OCI-LY7 (cell line): ENCODE measurements around the gene BCAR3. TPM values are rescaled to one million over a fixed set of nuclear protein-coding genes. Genes with fewer than 3 reads are reported as not detected.

Experiments used
- BruUV-seq: library from RNA; stranded (reverse); fragments of 400-500 nt; replicated peaks from 2 replicates; lab custom pipeline; 2021; lab: Mats Ljungman, UMichigan
- CTCF ChIA-PET: fragments of 300-600 bp; sonication (Branson Sonifier 250); formaldehyde crosslinking; loops from one replicate; lab custom pipeline; 2022; ENCODE audit warnings: antibody characterized with exemption; ENCODE audit not compliant: unreplicated experiment; lab: Charles Lee
- POLR2A ChIA-PET: fragments of 300-600 bp; sonication (Branson Sonifier 250); formaldehyde crosslinking; loops from one replicate; lab custom pipeline; 2022; ENCODE audit warnings: antibody characterized with exemption; lab: Charles Lee
- DNase-seq: peaks from one replicate; pipeline ENCODE4 v3.0.0-alpha.2; 2015; ENCODE audit warnings: low spot score
- H2AFZ ChIP-seq: fragments of 200-600 bp; sonication (generic), shearing (Covaris generic); 2 replicates; pipeline ENCODE4 v1.6.1; 2014; ENCODE audit warnings: mild to moderate bottlenecking, antibody characterized with exemption, low read length, moderate library complexity
- H3K27ac ChIP-seq: fragments of 200-600 bp; sonication (generic); 2 replicates; pipeline ENCODE4 v1.5.1; 2014; ENCODE audit warnings: mixed run types, low read depth, mild to moderate bottlenecking, moderate library complexity, low read length, inconsistent platforms; ENCODE audit not compliant: poor library complexity, severe bottlenecking
- H3K36me3 ChIP-seq: fragments of 200-600 bp; sonication (generic); 2 replicates; pipeline ENCODE4 v1.6.1; 2014; ENCODE audit warnings: mild to moderate bottlenecking, antibody characterized with exemption, low read length, moderate library complexity, mixed read lengths; ENCODE audit not compliant: insufficient read depth
- H3K4me1 ChIP-seq: fragments of 200-600 bp; sonication (generic); 2 replicates; pipeline ENCODE4 v1.5.1; 2014; ENCODE audit warnings: mild to moderate bottlenecking, low read length; ENCODE audit not compliant: insufficient read depth, poor library complexity, severe bottlenecking
- H3K4me2 ChIP-seq: fragments of 200-600 bp; sonication (generic); 2 replicates; pipeline ENCODE4 v1.6.1; 2014; ENCODE audit warnings: mild to moderate bottlenecking, low read length
- H3K4me3 ChIP-seq: fragments of 200-600 bp; sonication (generic); 2 replicates; pipeline ENCODE4 v1.5.1; 2014; ENCODE audit warnings: mild to moderate bottlenecking, low read depth, low read length; ENCODE audit not compliant: poor library complexity, severe bottlenecking
- H3K79me2 ChIP-seq: fragments of 200-600 bp; sonication (generic); 2 replicates; pipeline ENCODE4 v1.6.1; 2016; ENCODE audit warnings: low read depth, mild to moderate bottlenecking, low read length, moderate library complexity, mixed read lengths; ENCODE audit not compliant: insufficient read depth
- H3K9me2 ChIP-seq: fragments of 200-600 bp; sonication (generic); 2 replicates; pipeline ENCODE4 v1.6.1; 2016; ENCODE audit warnings: mild to moderate bottlenecking, low read length, mixed read lengths; ENCODE audit not compliant: insufficient read depth
- H3K9me3 ChIP-seq: fragments of 200-600 bp; sonication (generic); 2 replicates; pipeline ENCODE4 v1.6.1; 2014; ENCODE audit warnings: mild to moderate bottlenecking, mixed run types, low read length, mixed read lengths
- H4K20me1 ChIP-seq: fragments of 200-600 bp; sonication (generic); 2 replicates; pipeline ENCODE4 v1.6.1; 2014; ENCODE audit warnings: mild to moderate bottlenecking, antibody characterized with exemption, low read length, moderate library complexity, mixed read lengths; ENCODE audit not compliant: insufficient read depth
- EZH2phosphoT487 ChIP-seq: fragments of 200-600 bp; sonication (generic); IDR thresholded peaks from 2 replicates; pipeline ENCODE4 v1.6.1; 2018; ENCODE audit warnings: low read depth, borderline replicate concordance, mild to moderate bottlenecking, mixed run types, antibody characterized with exemption, low read length, moderate library complexity, mixed read lengths
- intact Hi-C: fragments of 100-400 bp; cut with micrococcal nuclease; formaldehyde crosslinking; loops from one replicate; pipeline ENCODE4 v1.10.0; 2022; ENCODE audit not compliant: unreplicated experiment
- total RNA-seq, 2 experiments: library from RNA; depleted of rRNA in 1 of 2; stranded (reverse); fragments of >200 nt in 1 of 2; shearing (Covaris generic) in 1 of 2; gene quantifications; 2 replicates each; pipeline ENCODE4 v1.2.3, GENCODE V29; 2014 to 2022
- TF ChIP-seq, protein P1 (sequence below): fragments of 200-600 bp; sonication (generic); conservative IDR thresholded peaks from 2 replicates; pipeline ENCODE4 v1.5.1; 2014; ENCODE audit warnings: mild to moderate bottlenecking, antibody characterized with exemption, low read length, moderate library complexity, mixed read lengths

Gene BCAR3
- total RNA-seq, 2 experiments from 2014 or later = 16.3 to 24.2 TPM

GRCh38 chr1:93576346-93576745 lies 105.3 kb downstream of the BCAR3 start:
- Histone ChIP-seq H3K9me3 (no peaks in the 10 kb centered on the region), H3K36me3 (peaks cover 44% of the 10 kb centered on the region; the same call in 1 of the 2 replicates), H3K9me2 (no peaks in the 10 kb centered on the region), H3K27ac (no peak overlapping the region), H4K20me1 (no peaks in the 10 kb centered on the region), H3K79me2 (no peaks in the 10 kb centered on the region), H2AFZ (no peak overlapping the region), H3K4me1 (no peaks in the 10 kb centered on the region), H3K4me3 (no peak overlapping the region), H3K4me2 (no peak overlapping the region)
- no TSS peak for BruUV-seq
- ChIA-PET POLR2A (interaction anchor here (0.6 kb wide), 2 partner anchors 10 to 1484 kb away, joined by 3 to 4 read pairs; no protein-coding TSS in a partner anchor), CTCF (no interaction called here)
- intact Hi-C loops = no loop called here
- no peak for DNase-seq
- TF ChIP-seq EZH2phosphoT487 = no peak
- TF ChIP-seq, protein P1, sequence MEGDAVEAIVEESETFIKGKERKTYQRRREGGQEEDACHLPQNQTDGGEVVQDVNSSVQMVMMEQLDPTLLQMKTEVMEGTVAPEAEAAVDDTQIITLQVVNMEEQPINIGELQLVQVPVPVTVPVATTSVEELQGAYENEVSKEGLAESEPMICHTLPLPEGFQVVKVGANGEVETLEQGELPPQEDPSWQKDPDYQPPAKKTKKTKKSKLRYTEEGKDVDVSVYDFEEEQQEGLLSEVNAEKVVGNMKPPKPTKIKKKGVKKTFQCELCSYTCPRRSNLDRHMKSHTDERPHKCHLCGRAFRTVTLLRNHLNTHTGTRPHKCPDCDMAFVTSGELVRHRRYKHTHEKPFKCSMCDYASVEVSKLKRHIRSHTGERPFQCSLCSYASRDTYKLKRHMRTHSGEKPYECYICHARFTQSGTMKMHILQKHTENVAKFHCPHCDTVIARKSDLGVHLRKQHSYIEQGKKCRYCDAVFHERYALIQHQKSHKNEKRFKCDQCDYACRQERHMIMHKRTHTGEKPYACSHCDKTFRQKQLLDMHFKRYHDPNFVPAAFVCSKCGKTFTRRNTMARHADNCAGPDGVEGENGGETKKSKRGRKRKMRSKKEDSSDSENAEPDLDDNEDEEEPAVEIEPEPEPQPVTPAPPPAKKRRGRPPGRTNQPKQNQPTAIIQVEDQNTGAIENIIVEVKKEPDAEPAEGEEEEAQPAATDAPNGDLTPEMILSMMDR = no peak

DNA sequence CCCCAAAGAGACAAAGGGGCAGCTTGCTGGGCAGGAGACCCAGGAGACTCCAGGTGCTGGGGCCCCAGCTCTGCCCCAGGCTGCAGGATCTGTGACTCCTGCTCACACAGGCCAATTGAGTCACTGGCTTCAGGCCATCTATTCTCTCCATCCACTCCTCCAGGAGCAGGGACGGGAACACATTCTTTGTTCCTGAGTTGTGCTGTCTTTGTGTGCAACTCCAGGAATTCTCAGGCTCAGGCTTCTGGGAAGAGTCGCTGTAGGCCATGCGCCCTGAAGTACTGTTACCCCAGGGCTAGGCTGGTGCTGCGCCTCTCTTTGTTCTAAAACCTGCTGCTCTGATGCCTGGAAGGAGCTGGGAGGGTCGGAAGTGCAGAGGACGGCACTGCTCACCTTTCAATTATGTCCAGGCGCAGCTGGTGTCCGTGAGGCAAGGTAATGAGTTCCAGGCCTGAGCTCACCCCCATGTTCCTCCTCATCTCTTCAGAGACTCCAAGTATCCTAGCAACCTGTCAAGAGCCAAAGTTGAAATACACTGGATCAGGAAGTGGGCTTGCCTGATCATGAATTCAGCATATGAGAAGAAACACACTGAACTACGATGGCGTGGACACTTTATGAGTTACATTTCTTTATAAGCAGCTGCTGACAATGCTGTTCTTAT lies 105.9 kb downstream of the BCAR3 start:
- Histone ChIP-seq H3K4me2 (no peak overlapping the region), H3K79me2 (no peaks in the 10 kb centered on the region), H3K27ac (no peak overlapping the region), H3K9me2 (no peaks in the 10 kb centered on the region), H4K20me1 (no peaks in the 10 kb centered on the region), H3K9me3 (no peaks in the 10 kb centered on the region), H2AFZ (no peak overlapping the region), H3K36me3 (peaks cover 39% of the 10 kb centered on the region; the same call in 1 of the 2 replicates), H3K4me1 (no peaks in the 10 kb centered on the region), H3K4me3 (no peak overlapping the region)
- ChIA-PET CTCF (no interaction called here), POLR2A (no interaction called here)
- TF ChIP-seq EZH2phosphoT487 = no peak
- TF ChIP-seq, protein P1 = no peak
- intact Hi-C loops = no loop called here
- BruUV-seq = no TSS peak
- DNase-seq = no peak

GRCh38 chr1:93574991-93575390 lies 106.6 kb downstream of the BCAR3 start:
- ChIA-PET POLR2A (no interaction called here), CTCF (no interaction called here)
- intact Hi-C loops = no loop called here
- Histone ChIP-seq H3K9me3 (no peaks in the 10 kb centered on the region), H3K79me2 (no peaks in the 10 kb centered on the region), H3K36me3 (peaks cover 47% of the 10 kb centered on the region; the same call in 1 of the 2 replicates), H4K20me1 (no peaks in the 10 kb centered on the region), H3K9me2 (no peaks in the 10 kb centered on the region), H3K4me1 (no peaks in the 10 kb centered on the region), H3K4me2 (no peak overlapping the region), H3K27ac (no peak overlapping the region), H3K4me3 (no peak overlapping the region), H2AFZ (no peak overlapping the region)
- BruUV-seq = no TSS peak
- no peak for DNase-seq
- TF ChIP-seq, protein P1 = no peak
- TF ChIP-seq EZH2phosphoT487 = no peak
